K562 (cell line): ENCODE measurements around the gene SLC9A3. TPM values are rescaled to one million over a fixed set of nuclear protein-coding genes. Genes with fewer than 3 reads are reported as not detected.

Experiments
- ARHGAP35 ChIP-seq: fragments of 450-650 bp; IDR thresholded peaks from 2 replicates; pipeline ENCODE4 v1.6.1; 2018; ENCODE audit not compliant: partially characterized antibody
- BDP1 ChIP-seq: IDR thresholded peaks from 3 replicates; pipeline ENCODE4 v1.6.1; 2011; ENCODE audit not compliant: insufficient read length, insufficient read depth
- BRCA1 ChIP-seq, 2 experiments: fragments of 450-650 bp in 1 of 2; sonication (generic) in 1 of 2; formaldehyde crosslinking in 1 of 2; IDR thresholded peaks; 2 replicates each; pipeline versions ENCODE4 v1.5.0 to v1.6.1; 2017 to 2020; ENCODE audit warnings: mild to moderate bottlenecking in 1 of 2, missing genetic modification reagents in 1 of 2
- CBFB ChIP-seq: sonication (generic); formaldehyde crosslinking; IDR thresholded peaks from 2 replicates; pipeline ENCODE4 v1.4.0; 2020; ENCODE audit warnings: mild to moderate bottlenecking, missing genetic modification reagents
- CREM ChIP-seq: IDR thresholded peaks from 2 replicates; pipeline ENCODE4 v1.6.1; 2014; ENCODE audit warnings: antibody characterized with exemption, low read depth
- HBP1 ChIP-seq: fragments of 450-650 bp; formaldehyde crosslinking; IDR thresholded peaks from 2 replicates; pipeline ENCODE4 v1.4.0; 2022; ENCODE audit warnings: missing genetic modification characterization
- HDAC2 ChIP-seq: fragments of 450-650 bp; IDR thresholded peaks from 2 replicates; pipeline ENCODE4 v1.6.1; 2016; ENCODE audit warnings: mild to moderate bottlenecking
- HINFP ChIP-seq: fragments of 450-650 bp; conservative IDR thresholded peaks from 2 replicates; pipeline ENCODE4 v1.6.1; 2016; ENCODE audit warnings: missing genetic modification characterization, low read depth, mild to moderate bottlenecking, control low read depth, missing compliant biosample characterization
- HNRNPUL1 ChIP-seq: fragments of 200-400 bp; formaldehyde crosslinking; IDR thresholded peaks from 2 replicates; pipeline ENCODE4 v1.6.1; 2017; ENCODE audit warnings: low read length
- ILF3 ChIP-seq: fragments of 450-650 bp; IDR thresholded peaks from 2 replicates; pipeline ENCODE4 v1.6.1; 2018; ENCODE audit warnings: antibody characterized with exemption, mild to moderate bottlenecking, moderate library complexity, borderline replicate concordance
- JUN ChIP-seq, 2 experiments: sonication (generic) in 1 of 2; formaldehyde crosslinking in 1 of 2; IDR thresholded peaks; 2 replicates each; pipeline versions ENCODE4 v1.6.1 to v1.8.0; 2012 to 2022; ENCODE audit warnings: borderline replicate concordance in 2 of 2, mild to moderate bottlenecking in 2 of 2, improper control_type of control experiment in 1 of 2, low read depth in 1 of 2, low read length in 1 of 2, missing genetic modification reagents in 1 of 2
- L3MBTL2 ChIP-seq: fragments of 450-650 bp; IDR thresholded peaks from 2 replicates; pipeline ENCODE4 v1.6.1; 2016; ENCODE audit warnings: mild to moderate bottlenecking, moderate library complexity
- LEF1 ChIP-seq: fragments of 450-650 bp; IDR thresholded peaks from 2 replicates; pipeline ENCODE4 v1.6.1; 2016; ENCODE audit warnings: mild to moderate bottlenecking
- MAX ChIP-seq: sonication (generic); formaldehyde crosslinking; IDR thresholded peaks from 2 replicates; pipeline ENCODE4 v1.9.0; 2022; ENCODE audit warnings: mild to moderate bottlenecking, missing genetic modification reagents
- NCOA6 ChIP-seq: fragments of 450-650 bp; IDR thresholded peaks from 2 replicates; pipeline ENCODE4 v1.6.1; 2017; ENCODE audit warnings: mild to moderate bottlenecking
- NUFIP1 ChIP-seq: fragments of 450-650 bp; IDR thresholded peaks from 2 replicates; pipeline ENCODE4 v1.6.1; 2018; ENCODE audit not compliant: partially characterized antibody
- PML ChIP-seq: IDR thresholded peaks from 2 replicates; pipeline ENCODE4 v1.6.1; 2012; ENCODE audit warnings: low read length, inconsistent platforms
- POLR2AphosphoS5 ChIP-seq: IDR thresholded peaks from 2 replicates; pipeline ENCODE4 v1.6.1; 2011; ENCODE audit warnings: mild to moderate bottlenecking, low read depth, low read length, moderate library complexity; ENCODE audit not compliant: control insufficient read depth, insufficient read depth
- RBM15 ChIP-seq: fragments of 200-400 bp; formaldehyde crosslinking; IDR thresholded peaks from 2 replicates; pipeline ENCODE4 v1.6.1; 2018; ENCODE audit warnings: mild to moderate bottlenecking, low read length, moderate library complexity; ENCODE audit not compliant: insufficient read depth
- TEAD4 ChIP-seq, 2 experiments: sonication (generic) in 1 of 2; formaldehyde crosslinking in 1 of 2; IDR thresholded peaks; 2 replicates each; pipeline versions ENCODE4 v1.6.1 to v1.8.0; 2012 to 2022; ENCODE audit warnings: borderline replicate concordance in 1 of 2, inconsistent platforms in 1 of 2, low read length in 1 of 2, mild to moderate bottlenecking in 1 of 2, missing genetic modification reagents in 1 of 2
- TFAM ChIP-seq: fragments of 250-450 bp; sonication (Bioruptor Pico); conservative IDR thresholded peaks from 2 replicates; pipeline ENCODE4 v1.5.0; 2021; ENCODE audit warnings: mild to moderate bottlenecking, moderate library complexity
- ZNF639 ChIP-seq, 2 experiments: fragments of 200-800 bp in 1 of 2; sonication (Bioruptor generic) in 1 of 2; sonication (generic) in 1 of 2; formaldehyde crosslinking in 1 of 2; IDR thresholded peaks in 1 of 2; conservative IDR thresholded peaks in 1 of 2; 2 replicates each; pipeline versions ENCODE4 v1.5.0 to v1.6.1; 2016 to 2020; ENCODE audit warnings: missing compliant biosample characterization in 1 of 2, missing genetic modification characterization in 1 of 2, missing genetic modification reagents in 1 of 2
- polyA plus RNA-seq, 8 experiments: library from polyadenylated mRNA; depleted of rRNA in 4 of 8; stranded (reverse) in 5 of 8; unstranded in 3 of 8; fragments of >200 nt; fragmentation: Nextera tagmentation in 2 of 8; fragmentation: Illumina TruSeq in 1 of 8; extraction: Ambion mirVana in 2 of 8; extraction: Trizol in 1 of 8; gene quantifications; 2 replicates each; pipeline versions ENCODE4 v1.2.1 to v1.2.3, GENCODE V29; 2011 to 2014; ENCODE audit warnings: inconsistent platforms in 1 of 8, missing spikeins in 1 of 8
- total RNA-seq, 7 experiments: library from RNA; depleted of rRNA in 6 of 7; stranded (reverse); fragments of >200 nt in 6 of 7; fragmentation: Illumina TruSeq in 2 of 7; extraction: Trizol in 2 of 7; gene quantifications; 2 replicates each; pipeline versions ENCODE4 v1.2.1 to v1.2.3, GENCODE V29; 2011 to 2021; ENCODE audit warnings: low replicate concordance in 1 of 7

SLC9A3 gene
- total and polyA plus RNA-seq, 9 of the 15 experiments (the other 6 are each of a cell fraction or from before 2014, with no cell fraction given), result 1.5 to 5.8 (median 3.7) TPM; not detected in 2

GRCh38 chr5:442335-443238 lies 81.7 kb downstream of the SLC9A3 start, which contains the start of gene EXOC3 (continued):
- TF ChIP-seq L3MBTL2 (peak; percentile 98), CBFB (peak; percentile 47; the same call in 1 of the 2 replicates), HNRNPUL1 (no peak), TEAD4 (IDR thresholded peaks at IDR 0.05; ENCODE audit: low read length) (peak; percentile 26), TEAD4 (CRISPR knock-in tag; IDR thresholded peaks at IDR 0.05; ENCODE audit: borderline replicate concordance) (0 out of 2 replicates have a peak, but pooled peaks have one; percentile 60), TFAM (no peak), NCOA6 (no peak), POLR2AphosphoS5 (peak; percentile 76; the same call in 1 of the 2 replicates), RBM15 (no peak), ILF3 (no peak), NUFIP1 (no peak), HINFP (no peak), ZNF639 (CRISPR knock-in tag; conservative IDR thresholded peaks at IDR 0.05 in 1 of 2, IDR thresholded peaks at IDR 0.05 in 1 of 2) (peak in 1 of 2 experiments; percentile 75; a peak in 1 of 4 replicates), MAX (CRISPR knock-in tag) (peak; percentile 83), HBP1 (CRISPR knock-in tag) (no peak), ARHGAP35 (no peak), JUN (IDR thresholded peaks at IDR 0.05; ENCODE audit: borderline replicate concordance, low read depth, low read length) (no peak), JUN (CRISPR knock-in tag; IDR thresholded peaks at IDR 0.05; ENCODE audit: borderline replicate concordance) (peak; percentile 83; the same call in 1 of the 2 replicates), HDAC2 (peak; percentile 24; the same call in 1 of the 2 replicates), CREM (peak; percentile 54; the same call in 1 of the 2 replicates), PML (peak; percentile 64; the same call in 1 of the 2 replicates), BDP1 (no peak), BRCA1 (IDR thresholded peaks at IDR 0.05) (no peak), BRCA1 (CRISPR knock-in tag; IDR thresholded peaks at IDR 0.05) (0 out of 2 replicates have a peak, but pooled peaks have one; percentile 77), LEF1 (no peak)
